T-helper 17 cell (primary cell): ENCODE data around the gene SH3RF1. TPM values are rescaled to one million over a fixed set of nuclear protein-coding genes. Genes with fewer than 3 reads are reported as not detected.

Experiments used
- ATAC-seq: fragments of 150-1000 bp; cut with Tn5 transposase; 2 replicates; pipeline ENCODE4 v1.10.0; 2021; ENCODE audit warnings: mild to moderate bottlenecking, moderate library complexity
- DNase-seq, 3 donors: peaks; one replicate each; pipeline versions ENCODE4 v3.0.0 to v3.0.0-alpha.2; 2020 to 2021
- H3K9me3 ChIP-seq: one replicate; pipeline ENCODE4 v1.7.0; 2013; ENCODE audit warnings: low read length, mild to moderate bottlenecking; ENCODE audit not compliant: control insufficient read depth, poor library complexity, severe bottlenecking
- H3K27ac Mint-ChIP-seq: one replicate; pipeline ENCODE4 v1.8.0; 2022; ENCODE audit warnings: mild to moderate bottlenecking, moderate library complexity, mixed read lengths
- H3K27me3 Mint-ChIP-seq: one replicate; pipeline ENCODE4 v1.8.0; 2022; ENCODE audit warnings: mixed read lengths
- H3K36me3 Mint-ChIP-seq: one replicate; pipeline ENCODE4 v1.8.0; 2022; ENCODE audit warnings: low read depth, mixed read lengths
- H3K4me1 Mint-ChIP-seq: one replicate; pipeline ENCODE4 v1.8.0; 2022; ENCODE audit warnings: mild to moderate bottlenecking, mixed read lengths
- H3K4me3 Mint-ChIP-seq: one replicate; pipeline ENCODE4 v1.8.0; 2022; ENCODE audit warnings: mild to moderate bottlenecking, moderate library complexity, mixed read lengths
- total RNA-seq, 4 donors: library from RNA in 2 of 4; stranded (reverse) in 2 of 4; gene quantifications; one replicate each; pipeline ENCODE4 v1.2.3 and lab custom pipeline; 2022 to 2026

SH3RF1 gene
- total RNA-seq, 2 donors from 2014 or later = 0.16 to 0.42 TPM

DNA sequence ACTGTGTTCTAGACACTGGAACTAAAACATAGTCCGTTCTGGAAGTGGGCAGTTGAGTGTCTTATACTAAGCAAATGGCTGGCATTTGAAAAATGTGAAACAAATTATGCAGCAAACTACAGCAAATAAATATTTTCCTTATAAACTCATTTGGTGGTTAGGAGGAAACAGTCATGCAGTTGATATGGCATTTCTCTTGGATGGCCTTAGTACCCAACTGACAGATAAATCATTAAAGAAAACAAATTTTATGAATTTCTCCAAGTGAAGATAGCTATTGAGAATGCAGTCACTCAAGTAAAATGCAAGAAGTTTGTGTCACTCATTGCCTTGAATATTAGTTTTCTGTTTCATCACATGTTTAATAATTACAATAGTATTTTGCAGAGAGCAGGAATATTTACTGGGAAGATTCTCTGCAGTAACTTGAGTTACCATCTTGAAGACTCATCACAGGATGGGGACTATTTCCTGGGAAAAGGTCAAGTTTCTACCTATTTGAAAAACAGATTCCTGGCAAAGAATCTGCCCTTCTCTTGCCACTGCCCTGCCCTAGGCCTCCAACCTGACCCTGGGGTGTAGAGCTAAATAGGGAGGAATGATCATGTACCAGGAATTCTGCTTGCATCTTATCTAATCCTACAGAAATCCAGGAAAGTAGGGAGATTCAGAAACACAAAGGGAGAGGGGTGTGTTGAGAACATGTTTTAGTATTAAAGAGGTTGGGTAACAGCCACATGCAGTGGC is 105.9 kb downstream of the SH3RF1 start:
- Mint-ChIP-seq H3K27ac (no peak overlapping the region), H3K36me3 (no peaks in the 10 kb centered on the region), H3K4me1 (no peaks in the 10 kb centered on the region), H3K4me3 (no peak overlapping the region), H3K27me3 (peaks cover 50% of the 10 kb centered on the region)
- DNase-seq (no peak), ATAC-seq (no peak)
- no peaks in the 10 kb centered on the region for H3K9me3 ChIP-seq

- H3K9me3 ChIP-seq = no peaks in the 10 kb centered on the region
- H3K36me3 Mint-ChIP-seq = no peaks in the 10 kb centered on the region
- no peak for DNase-seq
- ATAC-seq = no peak
- no peaks in the 10 kb centered on the region for H3K4me1 Mint-ChIP-seq
- peaks cover 58% of the 10 kb centered on the region for H3K27me3 Mint-ChIP-seq
- no peak overlapping the region for H3K4me3 Mint-ChIP-seq
- no peak overlapping the region for H3K27ac Mint-ChIP-seq
These were observed 106.6 kb downstream of the SH3RF1 start for GRCh38 chr4:169163947-169164668.

DNA sequence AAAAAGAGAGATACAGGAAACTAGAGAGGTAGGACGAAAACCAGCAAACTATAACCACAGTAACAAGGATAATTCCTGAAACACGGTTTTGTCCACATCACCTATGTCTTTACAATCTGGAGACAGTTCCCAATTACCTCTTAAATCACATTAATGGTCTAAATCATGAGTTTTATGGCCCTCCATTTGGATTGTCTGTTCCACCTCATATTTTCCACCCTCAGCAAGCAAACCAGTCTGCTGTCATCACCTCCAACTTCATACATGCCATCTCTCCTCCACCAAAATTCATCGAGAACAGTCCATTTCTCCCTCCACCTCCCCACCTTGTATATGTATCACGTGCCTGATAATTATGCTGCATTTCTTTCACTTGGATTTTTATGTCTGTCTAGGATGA is 107.3 kb downstream of the SH3RF1 start:
- DNase-seq (no peak), ATAC-seq (no peak)
- H3K9me3 ChIP-seq = no peaks in the 10 kb centered on the region
- H3K27ac Mint-ChIP-seq = no peak overlapping the region
- H3K27me3 Mint-ChIP-seq = peaks cover 59% of the 10 kb centered on the region
- no peak overlapping the region for H3K4me3 Mint-ChIP-seq
- H3K4me1 Mint-ChIP-seq = no peaks in the 10 kb centered on the region
- no peaks in the 10 kb centered on the region for H3K36me3 Mint-ChIP-seq

DNA sequence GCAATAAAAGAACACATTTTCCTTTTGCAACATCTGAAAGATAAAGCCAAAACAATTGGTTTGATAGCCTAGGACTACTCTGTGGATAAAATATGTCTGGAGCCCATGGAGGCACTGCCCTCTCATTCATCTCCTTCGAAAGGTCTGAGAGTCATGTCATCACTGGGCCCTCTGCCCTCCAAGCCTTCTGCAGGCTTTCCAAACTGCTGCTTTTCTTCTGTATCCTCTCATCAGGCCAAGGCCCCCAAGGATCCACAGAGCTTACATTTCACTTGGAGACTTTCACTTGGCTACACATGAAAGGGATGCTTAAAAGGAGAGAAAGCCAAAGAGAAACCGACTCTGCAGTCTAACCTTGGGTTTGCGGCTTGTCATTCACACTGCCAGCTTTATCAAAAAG is 109.9 kb downstream of the SH3RF1 start:
- no peaks in the 10 kb centered on the region for H3K4me1 Mint-ChIP-seq
- H3K4me3 Mint-ChIP-seq = no peak overlapping the region
- H3K9me3 ChIP-seq = no peaks in the 10 kb centered on the region
- no peak overlapping the region for H3K27ac Mint-ChIP-seq
- DNase-seq = no peak
- H3K27me3 Mint-ChIP-seq = peaks cover 57% of the 10 kb centered on the region
- no peaks in the 10 kb centered on the region for H3K36me3 Mint-ChIP-seq
- no peak for ATAC-seq

DNA sequence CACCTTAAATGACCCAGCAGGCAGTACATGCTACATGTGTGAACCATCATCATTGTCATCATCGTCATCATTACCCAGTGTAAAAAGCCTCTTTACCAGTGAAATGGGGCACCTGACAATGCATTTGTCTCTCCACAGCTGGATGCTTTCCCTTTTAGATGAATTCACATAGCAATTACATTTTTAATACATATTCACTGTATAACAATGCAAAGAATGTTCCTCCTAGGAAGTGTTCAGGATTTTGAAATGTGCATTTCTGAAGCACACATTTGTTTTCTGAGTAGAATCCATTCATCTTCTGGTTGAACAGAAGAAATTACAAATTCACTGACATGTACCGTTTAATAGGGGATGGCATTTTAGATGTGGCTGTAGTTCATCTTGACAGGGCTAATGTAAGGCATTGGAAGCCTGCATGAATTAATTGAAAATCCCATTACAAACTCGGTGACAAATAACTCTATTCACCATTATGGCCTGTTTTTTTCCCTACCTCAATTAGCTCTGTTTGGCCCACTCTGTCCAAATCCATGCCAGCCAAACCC is 111.1 kb downstream of the SH3RF1 start:
- H3K27ac Mint-ChIP-seq = no peak overlapping the region
- H3K27me3 Mint-ChIP-seq = peaks cover 59% of the 10 kb centered on the region
- no peak overlapping the region for H3K4me3 Mint-ChIP-seq
- DNase-seq (no peak), ATAC-seq (no peak)
- H3K9me3 ChIP-seq = no peaks in the 10 kb centered on the region
- H3K36me3 Mint-ChIP-seq = peaks cover 2% of the 10 kb centered on the region
- H3K4me1 Mint-ChIP-seq = no peaks in the 10 kb centered on the region

GRCh38 chr4:169158861-169159260 is 111.9 kb downstream of the SH3RF1 start:
- Mint-ChIP-seq H3K27me3 (peaks cover 57% of the 10 kb centered on the region), H3K4me1 (no peaks in the 10 kb centered on the region), H3K4me3 (no peak overlapping the region), H3K27ac (no peak overlapping the region), H3K36me3 (peaks cover 2% of the 10 kb centered on the region)
- H3K9me3 ChIP-seq = no peaks in the 10 kb centered on the region
- ATAC-seq (no peak), DNase-seq (no peak)

- DNase-seq (no peak), ATAC-seq (no peak)
- Mint-ChIP-seq H3K27me3 (peaks cover 50% of the 10 kb centered on the region), H3K36me3 (peaks cover 2% of the 10 kb centered on the region), H3K4me1 (no peaks in the 10 kb centered on the region), H3K4me3 (no peak overlapping the region), H3K27ac (no peak overlapping the region)
- H3K9me3 ChIP-seq = no peaks in the 10 kb centered on the region
These were observed 112.7 kb downstream of the SH3RF1 start for GRCh38 chr4:169158046-169158445.

DNA sequence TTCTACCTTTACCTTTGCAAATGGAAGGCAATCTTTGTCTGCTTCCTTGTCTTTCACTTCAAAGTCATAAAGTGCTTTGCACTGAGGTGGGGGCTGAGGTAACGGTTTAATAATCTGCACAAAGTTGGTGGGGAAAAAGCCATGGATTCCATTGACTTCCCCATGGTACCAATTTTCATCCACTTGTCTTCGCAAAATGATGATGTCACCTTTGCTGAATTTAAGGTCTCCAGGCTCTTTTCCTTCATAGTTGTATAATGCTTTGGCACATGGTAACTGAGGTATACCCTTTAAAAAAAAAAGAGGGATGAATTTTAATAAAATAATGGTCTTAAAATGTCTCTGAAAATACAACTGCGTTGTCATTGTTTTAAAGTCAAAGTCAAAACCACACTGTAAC is 114.4 kb downstream of the SH3RF1 start:
- Mint-ChIP-seq H3K27ac (no peak overlapping the region), H3K27me3 (peaks cover 38% of the 10 kb centered on the region), H3K36me3 (peaks cover 2% of the 10 kb centered on the region), H3K4me3 (no peak overlapping the region), H3K4me1 (no peaks in the 10 kb centered on the region)
- no peaks in the 10 kb centered on the region for H3K9me3 ChIP-seq
- ATAC-seq (no peak), DNase-seq (no peak)

GRCh38 chr4:169154121-169154520 is 116.6 kb downstream of the SH3RF1 start:
- Mint-ChIP-seq H3K4me1 (no peaks in the 10 kb centered on the region), H3K27ac (no peak overlapping the region), H3K27me3 (peaks cover 36% of the 10 kb centered on the region), H3K36me3 (peaks cover 2% of the 10 kb centered on the region), H3K4me3 (no peak overlapping the region)
- no peak for ATAC-seq
- no peaks in the 10 kb centered on the region for H3K9me3 ChIP-seq
- no peak for DNase-seq

GRCh38 chr4:169153481-169154087 is 117.2 kb downstream of the SH3RF1 start:
- H3K36me3 Mint-ChIP-seq = peaks cover 2% of the 10 kb centered on the region
- no peak overlapping the region for H3K4me3 Mint-ChIP-seq
- peaks cover 33% of the 10 kb centered on the region for H3K27me3 Mint-ChIP-seq
- H3K27ac Mint-ChIP-seq = no peak overlapping the region
- no peak for DNase-seq
- H3K4me1 Mint-ChIP-seq = no peaks in the 10 kb centered on the region
- H3K9me3 ChIP-seq = no peaks in the 10 kb centered on the region
- ATAC-seq = no peak

GRCh38 chr4:169152899-169153298 is 117.9 kb downstream of the SH3RF1 start:
- peaks cover 33% of the 10 kb centered on the region for H3K27me3 Mint-ChIP-seq

DNA sequence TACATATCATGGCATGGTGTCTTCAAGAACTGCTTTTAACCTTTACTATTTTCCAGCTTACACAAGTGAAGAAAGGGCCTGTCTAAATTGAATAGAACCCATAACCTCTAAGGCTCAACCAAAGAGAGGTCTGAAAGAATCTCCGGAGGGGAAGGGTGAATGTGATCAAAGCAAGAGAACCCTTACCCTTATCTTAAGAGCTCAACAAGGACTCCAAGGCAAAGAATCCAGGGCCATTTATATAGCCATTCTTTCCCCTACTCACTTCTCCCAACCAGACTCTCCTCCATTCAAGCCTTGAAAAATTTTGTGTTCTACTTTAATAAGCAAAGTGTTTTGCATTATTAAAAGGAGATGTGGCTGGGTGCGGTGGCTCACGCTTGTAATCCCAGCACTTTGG is 118.7 kb downstream of the SH3RF1 start:
- Mint-ChIP-seq H3K4me3 (no peak overlapping the region), H3K27ac (no peak overlapping the region), H3K36me3 (peaks cover 2% of the 10 kb centered on the region), H3K4me1 (no peaks in the 10 kb centered on the region), H3K27me3 (peaks cover 33% of the 10 kb centered on the region)
- no peaks in the 10 kb centered on the region for H3K9me3 ChIP-seq
- no peak for ATAC-seq
- no peak for DNase-seq

More at GRCh38 chr4:169152899-169153298, 117.9 kb downstream of the SH3RF1 start:
- DNase-seq = no peak
- no peaks in the 10 kb centered on the region for H3K4me1 Mint-ChIP-seq
- H3K27ac Mint-ChIP-seq = no peak overlapping the region
- no peaks in the 10 kb centered on the region for H3K9me3 ChIP-seq
- H3K36me3 Mint-ChIP-seq = peaks cover 2% of the 10 kb centered on the region
- ATAC-seq = no peak
- no peak overlapping the region for H3K4me3 Mint-ChIP-seq

DNA sequence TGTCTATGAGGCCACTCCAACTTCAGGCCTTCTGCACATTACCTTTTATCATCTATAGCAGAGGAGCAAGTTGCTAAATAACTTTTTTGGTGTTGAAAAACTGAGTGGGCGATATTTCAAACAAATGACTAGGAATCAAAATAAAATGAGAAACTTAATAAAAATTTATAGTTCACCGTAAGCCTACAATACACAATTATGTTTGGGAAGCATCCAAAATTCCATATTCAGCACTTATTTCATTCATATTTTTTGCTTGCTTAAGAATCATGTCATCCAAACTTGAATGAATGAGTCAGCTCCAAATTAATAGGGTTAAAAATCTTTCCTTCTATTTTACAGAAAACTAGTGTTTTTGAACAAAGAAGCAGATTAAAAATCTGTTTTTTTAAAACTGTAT is 119.1 kb downstream of the SH3RF1 start:
- ATAC-seq = no peak
- no peaks in the 10 kb centered on the region for H3K9me3 ChIP-seq
- Mint-ChIP-seq H3K4me3 (no peak overlapping the region), H3K27ac (no peak overlapping the region), H3K36me3 (peaks cover 2% of the 10 kb centered on the region), H3K27me3 (peaks cover 33% of the 10 kb centered on the region), H3K4me1 (no peaks in the 10 kb centered on the region)
- no peak for DNase-seq
